ENCODE results near the gene FN1.

Gene FN1

DNA sequence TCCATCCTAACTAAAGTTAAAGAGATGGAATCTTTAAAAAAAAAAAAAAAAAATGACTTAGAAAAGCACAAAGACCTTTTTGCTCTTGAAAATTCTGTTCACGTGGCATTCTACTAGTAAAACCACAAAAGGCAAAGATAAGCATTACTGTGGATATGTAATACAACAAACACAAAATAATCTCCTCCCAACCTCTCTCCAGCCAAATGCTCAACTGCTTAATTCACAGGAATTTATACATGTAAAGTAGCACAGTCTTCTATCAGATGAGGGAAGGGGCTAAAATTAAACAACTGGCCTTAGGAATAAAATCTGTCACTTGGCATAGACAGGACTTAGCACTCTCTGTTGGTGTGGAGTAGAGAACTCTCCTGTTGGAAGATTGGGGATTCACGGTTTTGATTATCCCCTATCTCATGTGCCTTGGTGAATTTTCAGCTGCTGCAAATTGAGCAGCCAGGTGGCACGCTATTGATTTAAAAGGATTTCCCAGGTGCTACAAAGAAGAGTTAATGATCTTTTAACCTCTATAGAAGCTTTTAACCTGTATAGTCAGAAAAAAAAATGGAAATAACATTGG lies 66.6 kb downstream of the FN1 start:
- Histone ChIP-seq H3K36me3 (replicated peaks) (peaks cover 92% of the 10 kb centered on the region), H3K4me3 (ENCODE audit: low read depth, low read length) (no peak overlapping the region), H3K27ac (peak overlapping the region; percentile 32), H3K27me3 (replicated peaks) (no peaks in the 10 kb centered on the region)
- in situ Hi-C loops (cut with HindIII; ENCODE audit: low pct_ligation_motif_present, low sequenced_read_pairs) = no loop called here
- DNase-seq = no peak
- no peak for TF ChIP-seq CTCF (IDR thresholded peaks at IDR 0.05; ENCODE audit: low read depth, low read length, missing control alignments)

- no peaks in the 10 kb centered on the region for H3K27me3 ChIP-seq (replicated peaks)
- DNase-seq = no peak
- H3K27ac ChIP-seq = no peak overlapping the region
- in situ Hi-C loops (cut with HindIII; ENCODE audit: low pct_ligation_motif_present, low sequenced_read_pairs) = no loop called here
- H3K4me3 ChIP-seq (ENCODE audit: low read depth, low read length) = no peak overlapping the region
- TF ChIP-seq CTCF (IDR thresholded peaks at IDR 0.05; ENCODE audit: low read depth, low read length, missing control alignments) = no peak
- peaks cover 93% of the 10 kb centered on the region for H3K36me3 ChIP-seq (replicated peaks)
Observed at GRCh38 chr2:215368493-215368809, 67.4 kb downstream of the FN1 start.

- Histone ChIP-seq H3K27ac (peak overlapping the region; percentile 31), H3K4me3 (ENCODE audit: low read depth, low read length) (no peak overlapping the region), H3K27me3 (replicated peaks) (no peaks in the 10 kb centered on the region), H3K36me3 (replicated peaks) (peaks cover 94% of the 10 kb centered on the region)
- TF ChIP-seq CTCF (IDR thresholded peaks at IDR 0.05; ENCODE audit: low read depth, low read length, missing control alignments) = no peak
- in situ Hi-C loops (cut with HindIII; ENCODE audit: low pct_ligation_motif_present, low sequenced_read_pairs) = no loop called here
- peak; percentile 49 for DNase-seq
Observed at GRCh38 chr2:215367662-215368492, 68.0 kb downstream of the FN1 start.

- peaks cover 93% of the 10 kb centered on the region for H3K36me3 ChIP-seq (replicated peaks)
- in situ Hi-C loops (cut with HindIII; ENCODE audit: low pct_ligation_motif_present, low sequenced_read_pairs) = no loop called here
- TF ChIP-seq CTCF (IDR thresholded peaks at IDR 0.05; ENCODE audit: low read depth, low read length, missing control alignments) = no peak
Observed at GRCh38 chr2:215366440-215367032, 69.3 kb downstream of the FN1 start.

GRCh38 chr2:215365184-215365658 lies 70.6 kb downstream of the FN1 start:
- Histone ChIP-seq H3K36me3 (replicated peaks) (peaks cover 94% of the 10 kb centered on the region), H3K27ac (peak overlapping the region; percentile 0), H3K4me3 (ENCODE audit: low read depth, low read length) (no peak overlapping the region), H3K27me3 (replicated peaks) (no peaks in the 10 kb centered on the region)
- DNase-seq = no peak
- in situ Hi-C loops (cut with HindIII; ENCODE audit: low pct_ligation_motif_present, low sequenced_read_pairs) = no loop called here
- TF ChIP-seq CTCF (IDR thresholded peaks at IDR 0.05; ENCODE audit: low read depth, low read length, missing control alignments) = no peak

More at GRCh38 chr2:215366440-215367032, 69.3 kb downstream of the FN1 start:
- DNase-seq = no peak
- Histone ChIP-seq H3K27ac (no peak overlapping the region), H3K27me3 (replicated peaks) (no peaks in the 10 kb centered on the region), H3K4me3 (ENCODE audit: low read depth, low read length) (no peak overlapping the region)

Data from brain microvascular endothelial cell (primary cell).